ENCODE results near the gene VWA7.

The VWA7 gene

DNA sequence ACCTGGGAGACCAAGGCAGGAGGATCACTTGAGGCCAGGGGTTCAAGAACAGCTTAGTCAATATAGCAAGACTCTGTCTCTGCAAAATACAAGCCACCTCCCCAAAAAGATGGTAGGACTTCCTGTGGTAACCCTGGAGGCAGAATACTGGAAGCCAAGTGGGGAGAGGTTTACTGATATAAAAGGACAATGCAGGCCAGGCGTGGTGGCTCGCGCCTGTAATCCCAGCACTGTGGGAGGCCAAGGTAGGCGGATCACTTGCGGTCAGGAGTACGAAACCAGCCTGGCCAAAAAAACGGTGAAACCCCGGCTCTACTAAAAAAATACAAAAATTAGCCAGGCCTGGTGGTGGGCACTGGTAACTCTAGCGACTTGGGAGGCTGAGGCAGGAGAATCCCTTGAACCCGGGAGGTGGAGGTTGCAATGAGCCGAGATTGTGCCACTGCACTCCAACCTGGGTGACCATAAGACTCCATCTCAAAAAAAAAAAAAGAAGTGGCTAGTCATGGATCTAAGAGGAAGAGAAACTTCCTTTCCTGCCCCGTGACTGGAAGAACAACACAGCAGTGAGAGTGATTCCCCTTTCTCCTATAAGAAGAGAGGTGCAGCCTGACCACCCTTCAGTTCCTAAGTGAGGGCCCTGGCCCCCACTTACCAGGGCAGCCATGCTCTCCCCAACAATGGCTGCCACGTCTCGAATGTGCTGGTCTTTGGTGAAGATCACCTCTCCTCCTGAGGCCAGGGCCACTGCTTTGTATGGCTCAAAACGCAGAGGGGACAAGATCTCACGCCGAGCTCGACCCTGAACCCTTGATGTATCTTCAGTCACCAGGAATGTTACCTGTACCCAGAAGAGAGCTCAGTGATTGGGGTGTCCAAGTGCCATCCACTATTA lies 8.5 kb downstream of the VWA7 start:
- TF ChIP-seq POLR2AphosphoS5 (IDR thresholded peaks at IDR 0.05; ENCODE audit: low read depth, low read length): no peak
- TF ChIP-seq TAF1 (IDR thresholded peaks at IDR 0.05; ENCODE audit: borderline replicate concordance, insufficient read depth, low read length): no peak
- no peak for TF ChIP-seq FOXP2 (optimal IDR thresholded peaks at IDR 0.05; ENCODE audit: borderline replicate concordance, extremely low read depth, extremely low read length, insufficient read depth)
- no peak for TF ChIP-seq SIN3A (IDR thresholded peaks at IDR 0.05; ENCODE audit: borderline replicate concordance, insufficient read depth, low read length)
- TF ChIP-seq, protein P1, sequence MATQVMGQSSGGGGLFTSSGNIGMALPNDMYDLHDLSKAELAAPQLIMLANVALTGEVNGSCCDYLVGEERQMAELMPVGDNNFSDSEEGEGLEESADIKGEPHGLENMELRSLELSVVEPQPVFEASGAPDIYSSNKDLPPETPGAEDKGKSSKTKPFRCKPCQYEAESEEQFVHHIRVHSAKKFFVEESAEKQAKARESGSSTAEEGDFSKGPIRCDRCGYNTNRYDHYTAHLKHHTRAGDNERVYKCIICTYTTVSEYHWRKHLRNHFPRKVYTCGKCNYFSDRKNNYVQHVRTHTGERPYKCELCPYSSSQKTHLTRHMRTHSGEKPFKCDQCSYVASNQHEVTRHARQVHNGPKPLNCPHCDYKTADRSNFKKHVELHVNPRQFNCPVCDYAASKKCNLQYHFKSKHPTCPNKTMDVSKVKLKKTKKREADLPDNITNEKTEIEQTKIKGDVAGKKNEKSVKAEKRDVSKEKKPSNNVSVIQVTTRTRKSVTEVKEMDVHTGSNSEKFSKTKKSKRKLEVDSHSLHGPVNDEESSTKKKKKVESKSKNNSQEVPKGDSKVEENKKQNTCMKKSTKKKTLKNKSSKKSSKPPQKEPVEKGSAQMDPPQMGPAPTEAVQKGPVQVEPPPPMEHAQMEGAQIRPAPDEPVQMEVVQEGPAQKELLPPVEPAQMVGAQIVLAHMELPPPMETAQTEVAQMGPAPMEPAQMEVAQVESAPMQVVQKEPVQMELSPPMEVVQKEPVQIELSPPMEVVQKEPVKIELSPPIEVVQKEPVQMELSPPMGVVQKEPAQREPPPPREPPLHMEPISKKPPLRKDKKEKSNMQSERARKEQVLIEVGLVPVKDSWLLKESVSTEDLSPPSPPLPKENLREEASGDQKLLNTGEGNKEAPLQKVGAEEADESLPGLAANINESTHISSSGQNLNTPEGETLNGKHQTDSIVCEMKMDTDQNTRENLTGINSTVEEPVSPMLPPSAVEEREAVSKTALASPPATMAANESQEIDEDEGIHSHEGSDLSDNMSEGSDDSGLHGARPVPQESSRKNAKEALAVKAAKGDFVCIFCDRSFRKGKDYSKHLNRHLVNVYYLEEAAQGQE (IDR thresholded peaks at IDR 0.05; ENCODE audit: insufficient read depth in 1 of 2, low read depth in 2 of 2, low read length in 2 of 2): no peak

- TF ChIP-seq SIN3A (IDR thresholded peaks at IDR 0.05; ENCODE audit: borderline replicate concordance, insufficient read depth, low read length) (no peak), POLR2AphosphoS5 (IDR thresholded peaks at IDR 0.05; ENCODE audit: low read depth, low read length) (no peak)
- TF ChIP-seq, protein P1 (IDR thresholded peaks at IDR 0.05; ENCODE audit: insufficient read depth in 1 of 2, low read depth in 2 of 2, low read length in 2 of 2): no peak
Measured at GRCh38 chr6:31767096-31767645, 10.0 kb downstream of the VWA7 start.

GRCh38 chr6:31765910-31766794 lies 11.0 kb downstream of the VWA7 start:
- TF ChIP-seq POLR2AphosphoS5 (IDR thresholded peaks at IDR 0.05; ENCODE audit: low read depth, low read length): no peak
- no peak for TF ChIP-seq TAF1 (IDR thresholded peaks at IDR 0.05; ENCODE audit: borderline replicate concordance, insufficient read depth, low read length)
- no peak for TF ChIP-seq FOXP2 (optimal IDR thresholded peaks at IDR 0.05; ENCODE audit: borderline replicate concordance, extremely low read depth, extremely low read length, insufficient read depth)
- TF ChIP-seq, protein P1 (IDR thresholded peaks at IDR 0.05; ENCODE audit: insufficient read depth in 1 of 2, low read depth in 2 of 2, low read length in 2 of 2): no peak
- no peak for TF ChIP-seq SIN3A (IDR thresholded peaks at IDR 0.05; ENCODE audit: borderline replicate concordance, insufficient read depth, low read length)

- TF ChIP-seq, protein P1 (IDR thresholded peaks at IDR 0.05; ENCODE audit: insufficient read depth in 1 of 2, low read depth in 2 of 2, low read length in 2 of 2): no peak
- TF ChIP-seq SIN3A (IDR thresholded peaks at IDR 0.05; ENCODE audit: borderline replicate concordance, insufficient read depth, low read length) (no peak), POLR2AphosphoS5 (IDR thresholded peaks at IDR 0.05; ENCODE audit: low read depth, low read length) (no peak), TAF1 (IDR thresholded peaks at IDR 0.05; ENCODE audit: borderline replicate concordance, insufficient read depth, low read length) (no peak), FOXP2 (optimal IDR thresholded peaks at IDR 0.05; ENCODE audit: borderline replicate concordance, extremely low read depth, extremely low read length, insufficient read depth) (no peak)
Measured at GRCh38 chr6:31765559-31765909, 11.6 kb downstream of the VWA7 start.

All from PFSK-1 (cell line).